Activated T-cell treated with anti-CD3 and anti-CD28 coated beads, Interleukin-2, amount 50 U/mL, for 1 hour (primary cell): ENCODE measurements around the gene WDFY4.

Source experiments
- DNase-seq: peaks from one replicate; pipeline ENCODE4 v3.0.0-alpha.2; 2020

WDFY4 gene

DNA sequence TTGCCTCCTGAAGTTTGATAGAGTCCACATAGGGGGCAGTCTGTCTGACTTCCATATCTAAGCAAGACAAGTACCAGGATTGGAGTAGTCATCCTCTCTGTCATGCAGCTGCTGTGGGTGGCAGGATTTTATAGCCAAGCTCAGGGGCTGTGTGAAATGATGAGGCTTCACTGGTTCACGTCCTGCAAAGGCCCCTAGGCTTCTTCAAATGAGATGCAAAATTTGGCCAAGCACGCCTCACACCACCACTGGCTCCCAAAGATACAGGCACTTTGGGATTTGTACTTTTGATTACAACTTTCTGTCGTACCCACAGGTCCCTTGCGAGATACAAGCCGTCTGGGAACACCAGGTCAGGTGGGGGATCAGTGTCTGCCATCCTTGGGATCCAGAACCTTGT is 67.1 kb downstream of the WDFY4 start:
- DNase-seq, result no peak

DNA sequence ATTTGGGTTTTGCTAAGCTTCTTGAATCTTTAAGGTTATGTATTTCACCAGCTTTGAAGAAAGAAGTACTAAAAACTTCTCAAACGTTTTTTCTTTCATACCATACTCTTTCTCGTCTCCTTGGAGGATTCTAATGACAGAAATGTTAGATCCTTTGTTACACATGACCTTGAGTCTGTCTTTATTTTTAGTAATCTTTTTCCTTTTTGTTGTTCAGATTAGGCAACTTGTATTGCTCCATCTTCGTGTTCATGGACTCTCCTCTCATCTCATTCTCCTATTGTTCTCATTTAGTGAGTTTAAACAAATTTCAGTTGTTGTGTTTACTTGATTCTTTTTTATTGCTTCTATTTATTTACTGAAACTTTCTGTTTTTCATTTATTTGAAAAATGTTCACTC is 73.7 kb downstream of the WDFY4 start:
- no peak for DNase-seq

GRCh38 chr10:48759113-48759901 is 74.6 kb downstream of the WDFY4 start:
- DNase-seq, result no peak

GRCh38 chr10:48760983-48761382 is 76.3 kb downstream of the WDFY4 start:
- DNase-seq, result no peak

DNA sequence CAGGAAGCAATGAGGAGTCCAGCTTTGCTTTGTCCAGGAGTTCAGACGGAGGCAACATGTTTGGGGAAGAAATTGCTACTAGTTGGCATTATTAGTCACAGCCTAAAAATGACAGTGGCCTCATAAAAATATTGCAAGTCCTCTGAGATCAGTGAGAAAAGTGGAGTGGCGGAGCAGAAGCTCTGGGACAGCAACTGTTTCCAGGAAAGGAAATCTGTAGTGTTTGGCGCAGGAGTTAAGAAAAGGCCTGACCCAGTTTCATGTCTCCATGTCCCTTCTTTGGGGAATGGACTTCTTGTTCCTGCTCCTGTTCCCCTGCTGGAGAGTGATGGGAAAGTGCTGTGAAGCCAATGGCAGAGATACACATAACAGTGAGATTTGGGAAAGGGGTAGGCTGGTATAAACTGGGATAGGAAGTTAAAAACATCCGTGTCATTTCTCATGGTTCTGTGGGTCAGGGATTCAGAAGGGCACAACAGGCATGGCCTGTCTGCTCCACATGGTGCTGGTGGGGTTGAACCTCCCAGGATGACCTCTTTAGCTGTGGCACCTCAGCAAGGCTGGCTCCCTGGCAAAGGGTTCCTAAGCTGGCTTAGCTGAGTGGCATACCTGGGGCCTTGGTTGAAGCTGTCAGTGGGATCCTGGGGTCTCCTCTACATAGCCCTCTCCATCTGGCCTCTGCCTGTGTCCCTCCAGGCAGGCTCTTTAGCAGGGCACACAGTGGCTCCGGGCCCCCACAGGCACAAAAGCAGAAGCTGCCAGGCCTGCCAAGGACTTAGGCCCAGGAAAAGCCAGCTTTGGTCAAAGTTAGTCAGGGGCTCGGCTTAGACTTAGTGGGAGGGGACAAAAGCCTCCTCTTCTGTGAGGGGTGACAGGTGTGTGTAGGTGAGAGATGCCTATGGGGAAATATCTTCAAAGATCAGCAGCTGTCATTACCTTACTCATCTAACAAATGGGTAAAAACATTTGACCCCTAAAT is 77.7 kb downstream of the WDFY4 start:
- DNase-seq, result no peak

DNA sequence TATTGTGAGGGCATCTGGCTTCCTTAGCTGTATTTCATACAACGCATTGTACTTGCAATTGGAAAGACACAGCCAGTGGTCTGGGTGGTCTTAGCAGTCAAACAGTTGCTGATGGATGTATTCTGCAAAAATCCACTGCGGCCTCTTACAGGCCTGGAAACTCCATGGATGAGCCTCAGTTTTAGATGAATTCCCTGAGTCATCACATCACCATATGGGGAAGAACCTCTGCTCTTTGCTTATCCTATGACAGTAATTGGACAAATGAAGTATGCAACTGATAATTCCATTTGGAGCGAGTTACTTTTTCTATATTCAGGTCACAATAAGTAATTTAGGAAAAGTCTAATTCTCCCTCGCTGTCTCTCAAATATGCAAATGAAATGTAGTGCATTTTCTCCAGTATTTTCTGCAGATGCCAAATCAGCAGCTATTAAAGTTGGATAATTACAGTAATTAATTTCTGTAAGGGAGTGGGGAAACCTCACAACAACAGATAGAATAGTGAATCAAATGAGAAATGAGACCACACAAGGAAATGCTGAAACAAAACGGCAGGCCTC is 78.8 kb downstream of the WDFY4 start:
- no peak for DNase-seq

GRCh38 chr10:48764486-48764885 is 79.8 kb downstream of the WDFY4 start:
- no peak for DNase-seq

GRCh38 chr10:48765039-48765438 is 80.4 kb downstream of the WDFY4 start:
- no peak for DNase-seq

- no peak for DNase-seq
These were observed 80.9 kb downstream of the WDFY4 start for GRCh38 chr10:48765527-48765926.

DNA sequence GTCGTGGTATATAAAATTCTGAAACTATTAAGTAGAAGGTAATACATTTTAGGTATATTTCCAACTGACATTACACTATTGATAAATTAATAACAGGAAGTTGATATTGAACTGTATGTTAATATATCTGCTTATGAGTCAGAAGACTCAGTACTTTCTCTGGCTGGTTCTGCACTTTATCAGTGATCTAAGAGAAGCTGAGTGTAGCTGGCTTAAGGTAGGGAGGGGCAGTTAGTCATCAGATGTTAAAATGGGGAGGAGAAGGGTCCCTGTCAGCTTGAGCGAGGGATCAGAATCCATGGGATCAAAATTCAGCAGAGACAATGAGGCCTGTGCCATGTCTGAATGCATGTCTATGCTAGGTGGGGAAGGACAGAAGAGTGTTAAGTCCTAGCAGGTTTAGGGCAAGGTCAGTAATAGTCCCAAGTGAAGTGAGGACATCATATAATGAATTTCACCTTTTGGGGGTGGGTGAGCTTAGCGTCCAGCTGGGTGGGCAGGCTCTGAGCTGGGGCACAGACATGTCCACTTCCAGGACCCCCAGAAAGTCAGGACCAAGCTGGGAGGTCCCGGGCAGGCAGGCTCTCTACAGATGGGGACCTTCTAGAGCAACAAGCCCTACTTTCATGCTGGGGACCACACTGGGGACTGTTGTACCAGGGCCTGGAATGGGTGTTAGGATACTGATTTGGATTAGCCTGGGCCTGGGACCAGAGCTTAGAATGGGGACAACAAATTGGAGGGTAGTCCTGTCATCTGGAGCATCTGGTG is 82.9 kb downstream of the WDFY4 start:
- no peak for DNase-seq

GRCh38 chr10:48768144-48768766 is 83.6 kb downstream of the WDFY4 start:
- DNase-seq, result no peak

DNA sequence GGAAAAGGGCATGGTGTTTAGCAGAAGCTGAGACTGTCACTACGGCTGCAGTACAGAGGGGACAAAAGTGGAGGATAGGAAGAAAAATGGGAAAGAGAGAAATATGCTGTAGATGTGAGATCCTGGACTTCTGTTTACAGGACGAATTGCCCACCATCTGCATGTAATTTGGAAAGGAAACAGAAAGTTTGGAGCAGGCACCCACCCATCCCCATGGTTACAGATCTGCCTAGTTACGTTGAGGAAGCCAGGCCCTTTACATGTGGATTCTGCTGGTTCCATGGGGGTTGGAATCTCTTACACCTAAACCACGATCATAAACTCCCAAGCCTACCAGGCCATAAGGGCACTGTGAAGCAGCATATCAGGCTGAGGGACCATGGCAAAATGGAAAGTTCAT is 84.3 kb downstream of the WDFY4 start:
- no peak for DNase-seq

- no peak for DNase-seq
These were observed 85.2 kb downstream of the WDFY4 start for GRCh38 chr10:48769706-48770435.

DNA sequence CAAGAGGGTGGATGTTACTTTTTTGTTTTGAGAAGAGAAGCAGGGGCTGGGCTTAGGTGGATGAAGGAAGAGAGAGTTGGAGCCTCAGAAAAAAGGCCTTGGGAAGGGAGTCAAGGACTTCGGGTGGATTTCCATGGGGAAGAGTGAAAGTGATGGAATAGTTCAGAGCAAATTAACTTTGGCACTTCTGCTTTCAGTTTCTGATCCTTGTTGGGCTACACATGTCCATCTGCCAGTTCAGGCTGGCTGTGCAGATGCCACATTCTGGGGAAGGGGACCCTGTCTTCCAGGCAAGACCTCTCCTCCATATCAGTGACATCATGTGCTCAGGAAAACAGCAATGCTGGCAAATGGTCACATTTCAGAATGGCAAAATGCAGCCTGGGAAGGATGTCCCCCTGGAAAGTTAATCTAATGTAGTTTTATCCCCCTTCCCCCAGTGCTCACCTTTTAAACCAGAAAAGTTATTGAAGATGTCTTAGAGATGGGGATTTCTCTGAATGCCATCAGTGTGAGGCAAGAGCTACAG is 86.0 kb downstream of the WDFY4 start:
- no peak for DNase-seq

DNA sequence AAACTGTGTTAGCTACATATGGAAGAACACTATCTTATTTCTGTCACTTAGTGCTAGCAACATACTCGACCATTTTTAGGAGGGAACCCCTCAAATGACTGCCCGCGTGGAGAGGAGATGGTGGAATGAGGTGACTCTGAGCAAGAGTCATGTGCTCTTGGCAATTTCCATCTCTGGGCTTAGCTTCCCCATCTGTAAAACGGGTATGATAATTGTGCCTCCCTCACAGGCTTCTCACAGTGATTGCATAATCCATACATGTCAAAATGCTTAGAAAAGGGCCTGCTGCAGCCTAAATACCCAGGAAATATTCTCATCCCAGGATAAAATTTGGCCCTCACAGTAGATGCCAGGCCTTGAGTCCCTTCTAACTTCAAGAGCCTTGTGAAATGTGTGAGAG is 86.6 kb downstream of the WDFY4 start:
- no peak for DNase-seq

DNA sequence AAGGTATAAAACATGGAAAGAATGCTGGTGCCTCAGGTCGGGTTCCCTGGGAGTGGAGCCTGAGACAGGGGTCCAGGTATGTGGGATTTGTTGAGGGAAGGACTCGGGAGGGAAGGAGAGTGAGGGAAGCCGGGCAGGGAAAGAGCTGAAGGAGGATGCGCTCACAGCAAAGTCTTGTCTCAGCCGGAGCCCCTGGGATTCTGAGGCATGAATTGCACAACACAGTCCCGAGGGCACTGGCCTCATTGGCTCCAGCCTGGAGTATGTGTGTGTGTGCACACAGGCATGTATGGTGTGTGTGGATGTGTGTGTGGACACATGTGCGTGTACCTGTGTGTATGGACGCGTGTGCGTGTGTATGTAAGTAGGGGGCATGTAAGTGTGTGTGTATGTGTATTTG is 87.4 kb downstream of the WDFY4 start:
- no peak for DNase-seq

DNA sequence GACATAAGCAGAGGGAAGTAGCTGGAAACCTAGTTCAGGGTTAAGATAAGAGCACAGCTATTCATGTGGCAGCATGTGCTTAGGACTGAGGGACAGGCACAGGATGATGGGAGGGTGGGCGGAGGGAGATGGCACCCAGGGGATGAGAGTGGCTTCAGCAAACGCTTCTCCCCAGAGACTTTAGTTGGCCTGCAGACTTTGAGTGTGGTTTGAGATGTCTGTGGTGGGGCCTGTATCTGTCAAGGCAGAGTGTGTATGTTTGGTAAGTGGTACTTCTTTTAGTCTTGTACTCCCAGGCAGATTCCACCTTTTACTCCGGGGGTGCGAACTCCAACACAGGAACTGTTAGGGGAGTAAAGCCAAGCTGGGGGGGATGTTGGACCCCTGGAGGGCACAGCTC is 88.9 kb downstream of the WDFY4 start:
- DNase-seq, result no peak

- DNase-seq, result no peak
These were observed 89.9 kb downstream of the WDFY4 start for GRCh38 chr10:48774416-48775205.

DNA sequence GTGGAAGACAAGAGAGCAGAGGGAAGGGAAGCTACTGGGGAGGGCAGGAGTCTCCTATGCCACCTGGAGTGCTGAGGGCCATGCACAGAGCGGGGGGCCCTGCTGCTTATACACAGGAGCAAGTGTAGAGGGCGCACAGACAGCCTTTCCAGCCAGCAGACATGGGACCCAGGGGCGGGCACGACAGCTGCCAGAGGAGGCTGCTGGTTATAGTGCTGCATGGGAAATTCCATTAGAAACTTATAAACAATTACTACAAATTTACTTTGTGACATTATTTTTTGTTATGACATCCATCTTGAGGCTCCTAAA is 90.5 kb downstream of the WDFY4 start:
- no peak for DNase-seq

DNA sequence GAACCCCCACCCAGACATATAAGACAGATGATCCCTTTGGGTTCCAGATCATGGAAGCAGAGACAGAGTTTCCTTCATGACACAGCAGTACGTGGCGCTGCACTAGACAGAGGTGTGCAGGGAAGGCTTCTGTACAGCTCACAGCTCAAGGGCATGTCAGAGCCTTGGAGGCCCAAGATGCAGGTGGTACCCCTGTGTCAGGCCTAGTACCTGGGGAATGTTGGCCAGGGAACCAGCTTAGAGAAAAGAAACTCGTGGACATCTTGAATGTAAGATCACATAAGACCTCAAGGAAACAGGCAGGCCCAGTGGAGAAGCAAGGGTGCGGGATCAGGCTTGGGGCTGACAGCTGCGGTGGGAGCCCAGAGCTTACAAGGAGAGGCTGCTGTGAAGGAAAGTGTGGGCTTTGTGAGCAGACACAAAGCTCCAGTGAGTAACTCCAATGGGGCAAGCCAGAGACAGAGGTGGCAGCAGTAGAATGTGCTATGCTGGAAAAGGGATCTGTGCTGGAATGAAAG is 91.4 kb downstream of the WDFY4 start:
- DNase-seq, result no peak

DNA sequence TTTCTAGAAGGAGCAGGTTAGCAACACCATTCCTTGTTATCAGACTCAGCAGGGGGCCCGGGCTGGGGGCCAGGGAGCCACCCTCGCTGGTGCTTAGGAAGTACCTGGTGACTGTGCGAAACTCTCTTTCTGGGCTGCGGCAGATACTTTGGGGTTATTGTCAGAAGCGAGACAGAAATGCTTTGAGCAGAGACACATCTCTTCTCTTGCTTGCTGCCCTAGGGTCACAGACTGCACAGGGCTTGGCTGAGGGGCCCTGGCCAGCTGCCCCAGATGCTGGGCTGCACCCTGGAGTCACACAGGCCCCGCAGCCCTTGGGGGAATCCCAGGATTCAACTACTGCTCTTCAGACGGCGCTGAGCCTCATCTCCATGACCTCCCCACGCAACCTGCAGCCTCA is 91.9 kb downstream of the WDFY4 start:
- no peak for DNase-seq
